Ovary (tissue), 9 donors: ENCODE results near the gene EPC2. TPM values are rescaled to one million over a fixed set of nuclear protein-coding genes. Genes with fewer than 3 reads are reported as not detected.

Experiments used
- DNase-seq, 5 donors: peaks; one replicate each; pipeline ENCODE4 v3.0.0-alpha.2; 2019 to 2020
- H3K27ac ChIP-seq, 2 donors: fragments of 200-600 bp; one replicate each; pipeline versions ENCODE4 v1.5.1 to v1.8.0; 2019 to 2022
- H3K27me3 ChIP-seq: fragments of 200-600 bp; one replicate; pipeline ENCODE4 v1.8.0; 2022
- H3K36me3 ChIP-seq: fragments of 200-600 bp; sonication (generic); one replicate; pipeline ENCODE4 v1.5.1; 2019
- H3K4me1 ChIP-seq: one replicate; pipeline ENCODE4 v1.8.1; 2013; ENCODE audit warnings: mild to moderate bottlenecking, moderate library complexity; ENCODE audit not compliant: insufficient read depth
- H3K4me3 ChIP-seq: fragments of 200-600 bp; sonication (generic); one replicate; pipeline ENCODE4 v1.5.1; 2017
- H3K9me3 ChIP-seq, 2 donors: fragments of 200-600 bp in 1 of 2; sonication (generic) in 1 of 2; one replicate each; pipeline versions ENCODE4 v1.5.1 to v1.8.1; 2013 to 2019; ENCODE audit warnings: mild to moderate bottlenecking in 1 of 2, moderate library complexity in 1 of 2
- CTCF ChIP-seq, 3 donors: fragments of 450-650 bp in 2 of 3; fragments of 200-600 bp in 1 of 3; IDR thresholded peaks; one replicate each; pipeline versions ENCODE4 v1.5.1 to v1.8.0; 2016 to 2022; ENCODE audit warnings: antibody characterized with exemption in 3 of 3, mild to moderate bottlenecking in 1 of 3
- EP300 ChIP-seq: sonication (generic); formaldehyde crosslinking; IDR thresholded peaks from one replicate; pipeline ENCODE4 v1.6.1; 2017; ENCODE audit warnings: antibody characterized with exemption
- POLR2A ChIP-seq: fragments of 450-650 bp; IDR thresholded peaks from one replicate; pipeline ENCODE4 v1.6.1; 2017; ENCODE audit warnings: antibody characterized with exemption, mild to moderate bottlenecking, moderate library complexity
- WGBS, 3 donors: extraction: QIAGEN DNeasy Blood & Tissue Kit in 1 of 3; methylation state at CpG; one replicate each; pipeline versions ENCODE4 v1.1.5 to v1.1.7; 2013 to 2017; 5-methylcytosine and 5-hydroxymethylcytosine counted together
- intact Hi-C, 4 donors: fragments of 100-400 bp; cut with DNase I; formaldehyde crosslinking; loops; one replicate each; pipeline versions ENCODE4 v1.11.0 to v1.15.1; 2022 to 2023
- polyA plus RNA-seq, 2 donors: library from polyadenylated mRNA; stranded (reverse); fragments of 200-250 nt in 1 of 2; fragments of 350-450 nt in 1 of 2; fragmentation: Illumina TruSeq in 1 of 2; extraction: RNeasy Lipid Tissue Mini Kit (QIAGEN cat#74804) in 1 of 2; gene quantifications; one replicate each; pipeline ENCODE4 v1.2.3, GENCODE V29; 2013 to 2014
- total RNA-seq, 7 donors: library from RNA; depleted of rRNA in 2 of 7; stranded (reverse); fragments of >200 nt in 2 of 7; fragmentation: NEBNext Ultra II Directional in 3 of 7; extraction: Animal tissue kit (Norgen Biotek cat#: 25700) in 3 of 7; gene quantifications; one replicate each; pipeline versions ENCODE4 v1.1.0 to v1.2.4, GENCODE V29; 2016 to 2023
- donor health status: DM: no; HTN: no; CAD: no; lungs with moderate emphysema.
- donor health status: DM: no; HTN: no; CAD: no.
- donor health status: Bipolar disorder and iron deficiency.
- donor health status: DM: yes; HTN: yes; CAD: no.
- donor health status: DM: no; HTN: no; CAD: no.
- donor health status: DM: yes; HTN: yes; CAD: no.

Gene EPC2
- total and polyA plus RNA-seq, 9 donors: 25.7 to 53.4 (median 35.2) TPM

GRCh38 chr2:148642112-148642744 is 2.3 kb upstream of the EPC2 start:
- Histone ChIP-seq H3K36me3 (no peaks in the 10 kb centered on the region), H3K4me3 (no peak overlapping the region), H3K4me1 (peaks cover 1% of the 10 kb centered on the region), H3K27me3 (no peaks in the 10 kb centered on the region), H3K27ac (no peak overlapping the region), H3K9me3 (no peaks in the 10 kb centered on the region)
- 69 to 92% (median 91%) methylated on average over 2 of the region's 2 CpGs for WGBS, 3 donors
- no peak for TF ChIP-seq POLR2A
- TF ChIP-seq CTCF (IDR thresholded peaks at IDR 0.05): no peak
- no peak for TF ChIP-seq EP300
- no peak for DNase-seq
- intact Hi-C loops: loop anchor here in 1 of 4 donors (10.0 kb wide), 1 partner anchor 173 kb away; no protein-coding TSS in a partner anchor

GRCh38 chr2:148642891-148643416 is 1.6 kb upstream of the EPC2 start:
- H3K27me3 ChIP-seq: no peaks in the 10 kb centered on the region
- H3K4me3 ChIP-seq: no peak overlapping the region
- no peak overlapping the region for H3K27ac ChIP-seq
- peak in 1 of 5 donors; percentile 47 for DNase-seq
- 40 to 57% (median 50%) methylated on average over 3 of the region's 3 CpGs for WGBS, 3 donors
- H3K4me1 ChIP-seq: peaks cover 4% of the 10 kb centered on the region
- no peak for TF ChIP-seq CTCF (IDR thresholded peaks at IDR 0.05)
- no peaks in the 10 kb centered on the region for H3K36me3 ChIP-seq
- intact Hi-C loops: loop anchor here in 1 of 4 donors (10.0 kb wide), 1 partner anchor 172 kb away; no protein-coding TSS in a partner anchor
- H3K9me3 ChIP-seq: no peaks in the 10 kb centered on the region

GRCh38 chr2:148643421-148643820 is 1.1 kb upstream of the EPC2 start:
- WGBS, 3 donors: 27 to 30% (median 28%) methylated on average over 5 of the region's 5 CpGs
- intact Hi-C loops: loop anchor here in 1 of 4 donors (10.0 kb wide), 1 partner anchor 171 kb away; no protein-coding TSS in a partner anchor
- peak overlapping the region; percentile 86 for H3K4me3 ChIP-seq

More at GRCh38 chr2:148643421-148643820, 1.1 kb upstream of the EPC2 start:
- Histone ChIP-seq H3K27me3 (no peaks in the 10 kb centered on the region), H3K9me3 (no peaks in the 10 kb centered on the region), H3K27ac (no peak overlapping the region), H3K36me3 (no peaks in the 10 kb centered on the region), H3K4me1 (peaks cover 4% of the 10 kb centered on the region)
- no peak for DNase-seq
- TF ChIP-seq CTCF (IDR thresholded peaks at IDR 0.05) (no peak), EP300 (no peak), POLR2A (no peak)
